Ascending aorta (tissue), 2 donors: ENCODE data around the gene LAMA2. TPM values are rescaled to one million over a fixed set of nuclear protein-coding genes. Genes with fewer than 3 reads are reported as not detected.

Experiments used
- DNase-seq, 2 donors: peaks; one replicate each; pipeline ENCODE4 v3.0.0-alpha.2; 2019; ENCODE audit warnings: low spot score in 2 of 2
- H3K27ac ChIP-seq, 2 donors: fragments of 200-600 bp; sonication (generic); one replicate each; pipeline ENCODE4 v1.5.1; 2016 to 2017; ENCODE audit warnings: mild to moderate bottlenecking in 1 of 2
- H3K27me3 ChIP-seq: fragments of 200-600 bp; sonication (generic); one replicate; pipeline ENCODE4 v1.5.1; 2017
- H3K36me3 ChIP-seq, 2 donors: fragments of 200-600 bp; sonication (generic); one replicate each; pipeline ENCODE4 v1.5.1; 2016
- H3K4me1 ChIP-seq, 2 donors: fragments of 200-600 bp; sonication (generic); one replicate each; pipeline ENCODE4 v1.5.1; 2016 to 2017; ENCODE audit warnings: mild to moderate bottlenecking in 1 of 2
- H3K4me3 ChIP-seq, 2 donors: fragments of 200-600 bp; sonication (generic); one replicate each; pipeline ENCODE4 v1.5.1; 2016 to 2017; ENCODE audit warnings: mild to moderate bottlenecking in 1 of 2
- H3K9me3 ChIP-seq, 2 donors: fragments of 200-600 bp; sonication (generic); one replicate each; pipeline ENCODE4 v1.5.1; 2016
- CTCF ChIP-seq, 3 experiments: fragments of 200-600 bp in 2 of 3; fragments of 450-650 bp in 1 of 3; sonication (generic) in 2 of 3; IDR thresholded peaks; one replicate each; pipeline ENCODE4 v1.5.1; 2016 to 2019; ENCODE audit warnings: antibody characterized with exemption in 3 of 3, mild to moderate bottlenecking in 1 of 3, moderate library complexity in 1 of 3
- intact Hi-C: fragments of 100-400 bp; cut with DNase I; formaldehyde crosslinking; loops from one replicate; pipeline ENCODE4 v1.15.1; 2023
- total RNA-seq: library from RNA; depleted of rRNA; stranded (reverse); fragments of >200 nt; gene quantifications from one replicate; pipeline ENCODE4 v1.1.0, GENCODE V29; 2016

The LAMA2 gene
- total RNA-seq, 1 donor from 2014 or later: 45.2 TPM

GRCh38 chr6:129309154-129309553 lies 426.2 kb downstream of the LAMA2 start:
- DNase-seq: no peak
- no peak for TF ChIP-seq CTCF (IDR thresholded peaks at IDR 0.05)
- Histone ChIP-seq H3K9me3 (no peaks in the 10 kb centered on the region), H3K27me3 (no peaks in the 10 kb centered on the region), H3K4me1 (no peaks in the 10 kb centered on the region), H3K4me3 (no peak overlapping the region), H3K27ac (no peak overlapping the region), H3K36me3 (no peaks in the 10 kb centered on the region)
- intact Hi-C loops: no loop called here

- no peak overlapping the region for H3K27ac ChIP-seq
- no peak overlapping the region for H3K4me3 ChIP-seq
- no peaks in the 10 kb centered on the region for H3K4me1 ChIP-seq
- H3K27me3 ChIP-seq: no peaks in the 10 kb centered on the region
- no peak for TF ChIP-seq CTCF (IDR thresholded peaks at IDR 0.05)
- peaks cover 0 to 9% of the 10 kb centered on the region in 2 donors for H3K36me3 ChIP-seq
- DNase-seq: no peak
- no peaks in the 10 kb centered on the region for H3K9me3 ChIP-seq
- intact Hi-C loops: no loop called here
These were observed 429.9 kb downstream of the LAMA2 start for GRCh38 chr6:129312880-129313279.

- peaks cover 0 to 9% of the 10 kb centered on the region in 2 donors for H3K36me3 ChIP-seq
- no peak for TF ChIP-seq CTCF (IDR thresholded peaks at IDR 0.05)
These were observed 431.6 kb downstream of the LAMA2 start for GRCh38 chr6:129314575-129314974.

GRCh38 chr6:129317931-129318820 lies 435.2 kb downstream of the LAMA2 start:
- Histone ChIP-seq H3K27me3 (no peaks in the 10 kb centered on the region), H3K36me3 (peaks cover 0 to 9% of the 10 kb centered on the region in 2 donors), H3K9me3 (no peaks in the 10 kb centered on the region), H3K27ac (no peak overlapping the region), H3K4me1 (no peaks in the 10 kb centered on the region), H3K4me3 (no peak overlapping the region)
- no peak for DNase-seq
- intact Hi-C loops: no loop called here
- no peak for TF ChIP-seq CTCF (IDR thresholded peaks at IDR 0.05)

More at GRCh38 chr6:129314575-129314974, 431.6 kb downstream of the LAMA2 start:
- no peaks in the 10 kb centered on the region for H3K9me3 ChIP-seq
- H3K4me3 ChIP-seq: no peak overlapping the region
- intact Hi-C loops: no loop called here
- no peak for DNase-seq
- H3K27ac ChIP-seq: no peak overlapping the region
- no peaks in the 10 kb centered on the region for H3K4me1 ChIP-seq
- H3K27me3 ChIP-seq: no peaks in the 10 kb centered on the region

GRCh38 chr6:129320892-129321291 lies 438.0 kb downstream of the LAMA2 start:
- Histone ChIP-seq H3K9me3 (no peaks in the 10 kb centered on the region), H3K4me1 (no peaks in the 10 kb centered on the region), H3K27ac (no peak overlapping the region), H3K27me3 (no peaks in the 10 kb centered on the region), H3K36me3 (peaks cover 0 to 2% of the 10 kb centered on the region in 2 donors), H3K4me3 (no peak overlapping the region)
- DNase-seq: no peak
- intact Hi-C loops: no loop called here
- no peak for TF ChIP-seq CTCF (IDR thresholded peaks at IDR 0.05)
